ENCODE data around the gene DNER. TPM values are rescaled to one million over a fixed set of nuclear protein-coding genes. Genes with fewer than 3 reads are reported as not detected.

DNER gene
- total RNA-seq, 1 experiment from 2014 or later, result 0.28 TPM

DNA sequence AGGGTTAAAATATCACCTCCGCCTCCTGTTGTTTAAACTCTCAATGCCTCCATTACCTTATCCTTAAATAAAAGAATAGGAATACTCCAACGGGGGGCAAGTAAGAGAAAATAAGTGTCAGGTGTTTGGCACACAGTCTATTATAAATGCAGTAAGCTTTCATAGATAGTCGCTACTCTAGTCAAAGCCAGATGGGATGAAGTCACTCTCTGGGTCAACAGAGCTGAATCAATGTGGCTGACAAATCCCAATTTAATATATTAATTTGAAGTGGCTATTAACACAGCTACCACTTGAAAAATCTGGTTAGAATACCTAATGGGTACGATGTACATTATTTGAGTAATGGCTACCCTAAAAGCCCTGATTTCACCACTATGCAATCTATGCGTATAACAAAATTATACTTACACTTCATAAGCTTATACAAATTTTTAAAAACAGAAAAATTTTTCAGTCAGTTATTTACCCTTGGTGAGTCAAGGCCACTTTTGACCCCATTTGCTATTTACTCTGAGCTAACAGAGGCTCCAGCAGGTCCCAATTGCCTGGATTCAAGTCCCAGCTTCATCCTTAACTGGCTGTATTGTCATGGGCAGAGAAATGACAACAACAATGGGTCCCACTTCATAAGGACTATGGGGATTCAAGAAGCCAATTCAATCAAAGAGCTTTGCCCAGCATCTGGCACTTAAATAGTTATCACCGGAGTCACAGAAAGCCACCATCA lies 275.8 kb downstream of the DNER start:
- no peaks in the 10 kb centered on the region for H3K79me2 ChIP-seq (ENCODE audit: low read depth)
- BruUV-seq (replicated peaks), result no TSS peak
- TF ChIP-seq, protein P1, sequence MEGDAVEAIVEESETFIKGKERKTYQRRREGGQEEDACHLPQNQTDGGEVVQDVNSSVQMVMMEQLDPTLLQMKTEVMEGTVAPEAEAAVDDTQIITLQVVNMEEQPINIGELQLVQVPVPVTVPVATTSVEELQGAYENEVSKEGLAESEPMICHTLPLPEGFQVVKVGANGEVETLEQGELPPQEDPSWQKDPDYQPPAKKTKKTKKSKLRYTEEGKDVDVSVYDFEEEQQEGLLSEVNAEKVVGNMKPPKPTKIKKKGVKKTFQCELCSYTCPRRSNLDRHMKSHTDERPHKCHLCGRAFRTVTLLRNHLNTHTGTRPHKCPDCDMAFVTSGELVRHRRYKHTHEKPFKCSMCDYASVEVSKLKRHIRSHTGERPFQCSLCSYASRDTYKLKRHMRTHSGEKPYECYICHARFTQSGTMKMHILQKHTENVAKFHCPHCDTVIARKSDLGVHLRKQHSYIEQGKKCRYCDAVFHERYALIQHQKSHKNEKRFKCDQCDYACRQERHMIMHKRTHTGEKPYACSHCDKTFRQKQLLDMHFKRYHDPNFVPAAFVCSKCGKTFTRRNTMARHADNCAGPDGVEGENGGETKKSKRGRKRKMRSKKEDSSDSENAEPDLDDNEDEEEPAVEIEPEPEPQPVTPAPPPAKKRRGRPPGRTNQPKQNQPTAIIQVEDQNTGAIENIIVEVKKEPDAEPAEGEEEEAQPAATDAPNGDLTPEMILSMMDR (conservative IDR thresholded peaks at IDR 0.05), result no peak
- no peak for TF ChIP-seq EZH2 (IDR thresholded peaks at IDR 0.05; ENCODE audit: low read depth)
- no peaks in the 10 kb centered on the region for H3K27me3 ChIP-seq (ENCODE audit: insufficient read depth, low read depth)
- H3K9me2 ChIP-seq (ENCODE audit: insufficient read depth), result no peaks in the 10 kb centered on the region
- H3K27ac ChIP-seq, result no peak overlapping the region
- H3K4me3 ChIP-seq, result no peak overlapping the region
- peaks cover 5% of the 10 kb centered on the region; the same call in 1 of the 2 replicates for H3K9me3 ChIP-seq (ENCODE audit: insufficient read depth, low read depth)
- POLR2A ChIA-PET (ENCODE audit: unreplicated experiment), result no interaction called here
- no peaks in the 10 kb centered on the region for H3F3A ChIP-seq (ENCODE audit: insufficient read depth, low read depth)
- H4K20me1 ChIP-seq (ENCODE audit: insufficient read depth), result no peaks in the 10 kb centered on the region
- H3K4me2 ChIP-seq, result no peak overlapping the region
- intact Hi-C loops (cut with micrococcal nuclease; ENCODE audit: unreplicated experiment), result no loop called here
- H3K4me1 ChIP-seq (replicated peaks; ENCODE audit: insufficient read depth), result 0 out of 2 replicates have a peak, but pooled peaks cover 10% of the 10 kb centered on the region
- no peak overlapping the region for H2AFZ ChIP-seq
- DNase-seq, result no peak
- H3K36me3 ChIP-seq (ENCODE audit: low read depth), result no peaks in the 10 kb centered on the region
- CTCF ChIA-PET, result no interaction called here

DNA sequence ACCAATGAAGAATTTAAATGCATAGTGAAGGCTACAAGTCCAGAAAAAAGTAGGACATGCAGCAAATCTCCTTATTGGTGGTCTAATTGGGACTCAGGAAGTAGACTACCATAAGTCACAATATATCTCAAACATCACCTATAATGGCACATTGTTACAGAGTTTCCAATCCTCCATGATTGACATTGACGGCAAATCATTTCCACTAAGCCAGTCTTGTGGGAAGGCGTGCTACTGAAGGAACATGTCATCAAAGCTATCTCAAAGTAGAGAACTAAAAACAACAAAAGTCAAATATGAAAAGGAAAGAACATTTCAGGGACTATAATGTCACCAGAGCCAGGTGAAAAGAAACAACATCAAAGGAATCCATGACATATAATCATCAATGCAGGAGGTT lies 276.9 kb downstream of the DNER start:
- Histone ChIP-seq H4K20me1 (ENCODE audit: insufficient read depth) (no peaks in the 10 kb centered on the region), H3K27ac (no peak overlapping the region), H3K9me2 (ENCODE audit: insufficient read depth) (no peaks in the 10 kb centered on the region), H3K4me3 (no peak overlapping the region), H3K4me1 (replicated peaks; ENCODE audit: insufficient read depth) (0 out of 2 replicates have a peak, but pooled peaks cover 10% of the 10 kb centered on the region), H3K9me3 (ENCODE audit: insufficient read depth, low read depth) (peaks cover 5% of the 10 kb centered on the region; the same call in 1 of the 2 replicates), H2AFZ (no peak overlapping the region), H3K27me3 (ENCODE audit: insufficient read depth, low read depth) (no peaks in the 10 kb centered on the region), H3K79me2 (ENCODE audit: low read depth) (no peaks in the 10 kb centered on the region), H3F3A (ENCODE audit: insufficient read depth, low read depth) (no peaks in the 10 kb centered on the region), H3K36me3 (ENCODE audit: low read depth) (no peaks in the 10 kb centered on the region), H3K4me2 (no peak overlapping the region)
- ChIA-PET POLR2A (ENCODE audit: unreplicated experiment) (no interaction called here), CTCF (no interaction called here)
- no peak for DNase-seq
- intact Hi-C loops (cut with micrococcal nuclease; ENCODE audit: unreplicated experiment), result no loop called here
- no TSS peak for BruUV-seq (replicated peaks)
- TF ChIP-seq, protein P1 (conservative IDR thresholded peaks at IDR 0.05), result no peak
- no peak for TF ChIP-seq EZH2 (IDR thresholded peaks at IDR 0.05; ENCODE audit: low read depth)

DNA sequence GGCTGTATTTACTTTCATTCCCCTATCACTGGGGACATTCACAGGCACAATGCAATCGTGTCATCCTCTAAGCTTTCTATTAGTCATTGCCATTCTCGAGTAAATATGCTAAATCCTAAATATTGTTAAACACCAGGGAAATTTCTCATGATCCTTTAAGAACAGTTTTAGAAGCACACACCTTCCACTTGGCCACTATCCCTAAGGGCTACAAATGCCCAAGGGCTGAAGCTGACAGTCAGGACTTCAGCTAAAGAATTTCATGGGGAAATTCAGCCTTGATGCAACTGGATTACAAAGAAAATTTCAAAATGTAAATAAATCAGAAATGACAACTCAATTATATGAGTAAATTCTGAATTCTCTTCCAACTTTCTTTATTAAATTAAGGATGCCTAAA lies 280.2 kb downstream of the DNER start:
- Histone ChIP-seq H4K20me1 (ENCODE audit: insufficient read depth) (no peaks in the 10 kb centered on the region), H3K27ac (peak overlapping the region; percentile 4; the same call in 1 of the 2 replicates), H3K4me2 (no peak overlapping the region), H3K27me3 (ENCODE audit: insufficient read depth, low read depth) (no peaks in the 10 kb centered on the region), H2AFZ (no peak overlapping the region), H3K79me2 (ENCODE audit: low read depth) (no peaks in the 10 kb centered on the region), H3K9me3 (ENCODE audit: insufficient read depth, low read depth) (peaks cover 5% of the 10 kb centered on the region; the same call in 1 of the 2 replicates), H3K9me2 (ENCODE audit: insufficient read depth) (no peaks in the 10 kb centered on the region), H3F3A (ENCODE audit: insufficient read depth, low read depth) (no peaks in the 10 kb centered on the region), H3K36me3 (ENCODE audit: low read depth) (no peaks in the 10 kb centered on the region), H3K4me3 (no peak overlapping the region), H3K4me1 (replicated peaks; ENCODE audit: insufficient read depth) (0 out of 2 replicates have a peak, but pooled peaks cover 10% of the 10 kb centered on the region)
- no peak for TF ChIP-seq EZH2 (IDR thresholded peaks at IDR 0.05; ENCODE audit: low read depth)
- TF ChIP-seq, protein P1 (conservative IDR thresholded peaks at IDR 0.05), result no peak
- ChIA-PET CTCF (interaction anchor here (1.1 to 1.2 kb wide), 2 partner anchors 150 to 152 kb away, joined by 3 to 5 read pairs; no protein-coding TSS in a partner anchor), POLR2A (ENCODE audit: unreplicated experiment) (no interaction called here)
- intact Hi-C loops (cut with micrococcal nuclease; ENCODE audit: unreplicated experiment), result no loop called here
- peak in 1 of 2 experiments; percentile 58 for DNase-seq
- no TSS peak for BruUV-seq (replicated peaks)
